C4-2B (cell line): ENCODE data around the gene ADAMTS18.

Experiments
- CTCF ChIP-seq: fragments of 450-650 bp; conservative IDR thresholded peaks from 2 replicates; pipeline ENCODE4 v1.5.1; 2017; ENCODE audit warnings: mild to moderate bottlenecking
- ZFX ChIP-seq: fragments of 450-650 bp; IDR thresholded peaks from 2 replicates; pipeline ENCODE4 v1.6.1; 2017

DNA sequence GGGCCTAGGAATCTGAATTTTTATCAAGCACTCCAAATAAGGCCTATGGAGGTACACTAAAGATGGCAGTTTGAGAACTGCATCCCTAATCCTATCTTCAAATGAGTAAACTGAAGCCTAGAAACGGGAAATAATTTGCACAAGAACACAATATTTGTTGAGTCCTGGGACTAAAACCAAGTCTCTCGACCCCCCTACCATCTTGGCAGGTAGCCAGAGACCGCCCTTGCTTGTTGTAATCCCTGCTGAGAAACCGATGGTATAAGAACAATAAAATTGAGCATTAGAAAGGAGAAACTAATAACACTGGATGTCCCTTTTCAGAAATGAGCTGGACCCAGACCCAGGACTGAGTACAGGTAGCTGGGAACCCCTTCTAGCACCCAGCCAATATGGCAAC is 24.4 kb downstream of the ADAMTS18 start:
- TF ChIP-seq CTCF (no peak), ZFX (no peak)
